ENCODE data around the gene GOLM1.

DNA sequence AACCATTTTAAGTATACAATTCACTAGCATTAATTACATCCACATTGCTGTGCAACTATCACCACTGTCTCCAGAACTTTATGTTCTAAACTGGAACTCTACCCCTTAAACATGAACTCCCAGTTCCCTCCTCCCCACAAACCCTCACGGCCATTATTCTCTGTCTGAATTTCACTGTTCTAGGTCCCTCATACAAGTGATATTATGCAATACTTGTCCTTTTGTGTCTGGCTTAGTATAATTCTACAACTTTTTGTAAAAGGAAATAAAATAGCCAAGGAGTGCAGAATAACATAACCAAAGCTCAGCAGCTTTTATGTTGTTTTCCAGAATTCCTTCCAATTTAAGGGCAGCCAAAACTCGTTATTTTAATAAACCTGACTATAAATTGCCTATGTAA lies 105.2 kb downstream of the GOLM1 start:
- TF ChIP-seq CTCF (IDR thresholded peaks at IDR 0.05 in 8 of 11, conservative IDR thresholded peaks at IDR 0.05 in 3 of 11) (no peak), POLR2AphosphoS5 (IDR thresholded peaks at IDR 0.05) (no peak)

All from spleen (tissue), 7 donors.